OCI-M2 (cell line): ENCODE results near the gene LPO.

ENCODE experiments used
- DNase-seq: peaks from one replicate; lab custom pipeline; 2025; ENCODE audit not compliant: unreplicated experiment; lab: John Stamatoyannopoulos, UW

LPO gene

DNA sequence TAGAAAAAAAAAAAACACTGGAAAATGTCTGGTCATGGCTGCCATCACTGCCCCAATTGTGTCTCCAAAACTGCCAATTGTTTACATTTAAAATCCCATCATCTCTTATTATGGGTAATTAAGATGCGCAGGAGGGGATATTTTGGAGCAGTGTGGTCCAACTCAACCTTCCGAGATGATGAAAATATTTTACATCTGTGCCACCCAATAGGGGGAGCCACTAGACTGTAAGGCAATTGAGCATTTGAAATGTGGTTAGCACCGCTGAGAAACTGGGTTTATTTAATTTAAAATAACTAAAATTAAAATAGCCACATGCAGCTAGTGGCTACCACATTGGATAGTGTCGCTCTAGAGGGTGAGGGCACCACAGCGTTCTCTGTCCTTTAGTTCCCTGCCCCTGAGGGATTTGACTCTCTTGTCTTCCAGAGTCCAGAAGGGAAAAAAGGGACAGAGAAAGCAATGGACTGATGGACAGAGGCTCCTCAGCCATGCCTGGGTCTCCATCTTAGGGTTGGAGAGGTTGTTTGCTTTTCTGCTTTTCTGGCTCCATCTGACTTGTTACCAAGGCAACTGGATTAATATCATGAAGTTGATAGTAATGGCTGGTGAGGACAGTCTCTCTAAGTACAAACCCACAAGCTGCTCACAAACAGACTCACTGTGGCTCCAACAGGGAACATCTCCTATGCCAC is 38.9 kb downstream of the LPO start:
- DNase-seq: no peak

DNA sequence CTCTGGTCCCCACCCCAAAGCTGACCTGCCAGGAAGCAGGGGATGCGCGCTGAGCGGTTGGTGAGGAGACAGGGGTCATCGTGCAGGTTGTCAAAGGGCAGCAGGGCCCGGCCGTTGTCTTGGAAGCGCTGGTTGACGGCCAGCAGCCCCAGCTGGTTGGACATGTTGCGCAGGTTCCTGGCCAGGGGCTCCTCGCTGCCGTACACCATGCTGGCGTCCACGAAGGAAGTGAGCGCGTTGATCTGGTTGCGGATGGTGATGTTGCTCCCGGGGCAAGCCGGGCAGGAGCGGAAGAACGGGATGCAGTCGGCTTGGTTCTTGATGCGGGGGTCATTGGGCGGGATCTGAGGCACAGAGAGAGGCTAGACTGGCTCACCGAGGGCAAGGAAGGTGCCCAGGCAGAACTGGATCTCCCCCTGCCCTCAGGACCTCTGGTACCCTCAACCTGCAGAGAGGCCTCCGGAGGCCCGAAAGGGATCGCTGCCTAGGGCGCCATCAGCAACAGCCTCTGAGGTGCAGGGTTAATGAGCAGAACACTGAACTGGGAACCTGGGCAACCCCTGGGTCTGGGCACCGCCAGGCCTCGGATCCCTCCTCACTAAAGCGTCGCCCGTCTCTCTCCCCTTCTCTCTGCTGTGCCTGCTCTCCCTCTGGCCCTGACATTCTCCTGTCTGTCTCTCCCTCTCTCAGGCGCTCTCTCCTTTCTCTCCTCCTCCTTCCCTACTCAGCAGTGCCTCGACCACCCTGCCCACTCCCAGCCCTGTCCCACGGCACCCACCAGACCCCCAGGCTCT is 39.6 kb downstream of the LPO start:
- DNase-seq: no peak

DNA sequence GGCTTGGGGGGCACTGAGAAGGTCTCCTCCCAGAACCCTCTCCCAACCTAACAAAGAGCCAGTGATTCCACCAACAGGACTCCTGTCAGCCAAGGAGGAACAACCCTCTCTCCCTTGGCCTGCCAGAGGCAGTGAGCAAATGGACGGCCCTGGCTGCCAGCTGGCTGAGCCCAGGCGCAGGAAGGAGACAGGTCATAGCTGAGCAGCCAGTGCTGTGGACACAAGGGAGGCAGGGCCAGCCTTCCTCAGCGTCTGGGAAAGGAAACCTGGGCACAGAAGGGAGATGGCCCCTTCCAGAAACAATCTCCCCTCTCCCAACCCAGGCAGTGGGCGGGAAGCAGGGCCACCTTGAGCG is 40.3 kb downstream of the LPO start:
- DNase-seq: no peak

DNA sequence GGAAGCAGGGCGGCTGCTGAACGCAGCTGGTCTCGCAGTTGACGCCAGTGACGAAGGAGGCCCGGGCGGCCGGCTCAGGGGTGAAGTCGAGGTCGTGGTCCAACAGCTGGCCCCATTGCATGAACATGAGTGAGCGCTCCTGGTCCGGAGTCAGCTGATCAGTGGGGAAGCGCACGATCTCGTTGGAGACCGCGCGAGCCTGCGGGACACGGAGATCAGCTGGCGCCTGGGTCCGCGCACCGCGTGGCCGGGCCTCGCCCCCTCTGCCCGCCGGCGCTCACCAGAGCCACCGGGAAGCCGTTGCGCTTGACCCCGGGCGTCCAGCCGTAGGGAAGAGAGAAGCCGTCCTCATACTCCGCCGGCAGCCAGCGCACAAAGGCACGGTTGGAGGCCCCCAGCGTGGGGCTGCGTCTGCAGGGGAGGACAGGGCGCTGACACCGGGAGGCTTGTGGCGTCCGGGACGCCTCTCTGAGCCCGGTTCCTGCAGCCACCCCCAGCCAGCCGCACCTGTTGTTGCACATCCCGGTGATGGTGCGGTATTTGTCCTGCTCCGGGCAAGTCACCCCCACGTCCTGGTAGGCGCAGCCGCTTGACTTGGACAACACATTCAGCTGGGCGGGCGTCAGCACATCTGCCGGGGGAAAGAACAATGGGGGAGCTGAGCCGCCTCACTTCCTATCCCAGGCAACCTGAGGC is 40.8 kb downstream of the LPO start:
- DNase-seq: no peak

DNA sequence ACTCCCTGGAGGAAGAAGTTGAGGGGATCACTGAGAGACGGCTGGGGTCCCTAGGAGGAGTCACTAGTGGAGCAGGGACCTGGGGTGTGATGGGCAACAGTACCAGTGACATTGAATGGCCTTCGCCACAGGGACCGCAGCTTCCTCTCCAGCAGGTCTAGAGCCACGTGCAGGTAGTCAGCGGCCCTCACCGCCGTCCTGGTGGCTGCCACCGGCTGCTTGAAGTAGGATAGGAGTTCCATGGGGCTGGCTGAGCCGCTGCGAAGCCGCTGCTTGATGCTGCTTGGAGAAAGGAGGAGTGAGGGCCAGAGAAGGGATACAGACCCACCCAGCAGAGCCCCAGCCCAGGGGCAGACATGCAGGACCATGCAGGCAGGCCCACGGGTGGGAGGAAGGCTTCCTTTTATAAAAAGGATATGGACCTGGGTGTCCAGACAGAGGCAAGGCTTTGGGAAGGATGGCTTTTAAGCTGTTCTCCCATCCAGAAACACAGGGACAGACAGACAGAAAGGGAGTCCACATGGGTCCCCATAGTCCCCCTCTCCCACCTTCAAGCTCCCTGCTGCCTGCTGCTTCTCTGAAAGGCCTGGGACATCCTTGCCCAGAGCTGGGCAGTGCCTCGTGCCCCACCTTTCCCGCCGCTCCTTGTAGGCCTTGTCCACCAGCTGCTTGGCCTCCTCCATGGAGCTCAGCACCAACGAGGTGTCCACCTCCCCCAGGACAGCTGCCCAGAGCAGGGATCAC is 41.5 kb downstream of the LPO start:
- no peak for DNase-seq

DNA sequence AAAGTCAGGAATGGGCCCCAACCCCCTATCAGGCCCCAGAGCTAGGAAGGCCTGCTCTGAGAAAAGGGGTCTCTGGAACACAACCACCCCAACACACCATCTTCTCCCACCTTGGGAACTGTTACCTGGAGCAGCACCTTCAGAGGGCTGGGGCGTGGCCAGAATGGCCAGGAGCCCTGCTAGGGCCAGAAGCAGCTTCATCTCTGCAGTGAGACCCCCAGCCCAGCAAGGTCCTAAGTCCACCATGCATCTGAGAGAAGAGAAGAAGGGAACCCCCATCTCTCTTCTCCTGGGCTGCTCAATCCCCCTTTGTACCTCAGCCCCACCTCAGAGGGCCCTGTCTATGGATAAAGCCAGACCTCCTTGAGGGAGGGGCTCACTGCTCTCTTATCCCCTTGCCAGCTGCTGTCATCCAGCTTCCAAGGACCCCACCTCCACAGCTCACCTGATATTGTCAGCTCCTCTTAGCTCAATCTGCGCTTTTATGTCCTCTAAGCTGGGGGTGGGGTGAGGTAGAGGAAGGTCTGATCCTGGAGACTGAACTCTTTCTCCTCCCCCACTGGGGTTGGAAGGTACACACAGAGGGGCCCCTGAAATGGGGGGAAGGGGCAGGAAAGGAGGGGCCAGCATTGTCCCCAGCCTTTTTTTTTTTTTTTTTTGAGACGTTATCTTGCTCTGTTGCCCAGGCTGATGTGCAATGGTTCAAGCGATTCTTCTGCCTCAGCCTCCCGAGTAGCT is 42.3 kb downstream of the LPO start, which contains the start of gene MPO:
Gene MPO, minus strand, starts transcription at position 456 of the 738 bp plus-strand sequence. Its CDS starts 177 bp downstream, at position 279.
- no peak for DNase-seq

DNA sequence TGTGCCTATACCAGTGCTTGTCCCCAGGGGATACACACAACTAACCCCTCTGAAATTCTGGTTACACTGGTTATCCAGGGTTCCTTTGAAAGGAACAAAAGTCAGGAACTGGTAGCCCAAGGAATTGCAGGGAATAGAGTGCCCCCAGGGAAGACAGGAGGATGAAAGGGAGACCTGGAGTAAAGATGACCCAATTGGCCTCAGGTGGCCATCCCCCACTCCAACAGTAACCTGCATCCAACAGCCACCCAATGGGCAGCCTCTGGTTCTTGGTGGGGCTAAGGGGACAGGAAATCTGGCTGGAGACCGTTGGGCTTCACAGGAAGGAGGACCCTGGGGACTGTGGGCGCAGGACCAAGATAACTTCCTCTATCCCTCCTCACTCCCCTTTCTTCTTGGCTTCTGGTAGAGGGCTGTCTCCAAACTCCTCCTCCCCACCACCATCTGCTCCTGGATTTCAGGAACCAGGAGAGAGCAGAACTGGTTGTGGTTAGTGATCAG is 43.2 kb downstream of the LPO start:
- DNase-seq: no peak

DNA sequence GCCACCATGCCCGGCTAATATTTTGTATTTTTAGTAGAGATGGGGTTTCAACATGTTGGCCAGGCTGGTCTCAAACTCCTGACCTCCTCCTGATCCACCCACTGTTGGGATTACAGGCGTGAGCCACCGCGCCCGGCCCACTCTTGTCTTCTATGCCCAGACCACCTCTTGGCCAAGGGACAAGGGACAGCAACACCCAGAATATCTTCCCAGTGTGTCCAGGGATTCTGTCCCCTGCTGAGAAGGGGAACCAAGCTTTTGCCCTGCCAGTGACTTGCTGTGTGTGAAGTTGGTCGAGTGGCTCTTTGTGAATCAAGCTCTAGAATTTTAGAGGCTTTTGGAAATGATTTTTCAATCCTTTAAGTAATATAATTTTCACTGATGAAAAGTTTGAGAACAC is 44.1 kb downstream of the LPO start:
- no peak for DNase-seq

DNA sequence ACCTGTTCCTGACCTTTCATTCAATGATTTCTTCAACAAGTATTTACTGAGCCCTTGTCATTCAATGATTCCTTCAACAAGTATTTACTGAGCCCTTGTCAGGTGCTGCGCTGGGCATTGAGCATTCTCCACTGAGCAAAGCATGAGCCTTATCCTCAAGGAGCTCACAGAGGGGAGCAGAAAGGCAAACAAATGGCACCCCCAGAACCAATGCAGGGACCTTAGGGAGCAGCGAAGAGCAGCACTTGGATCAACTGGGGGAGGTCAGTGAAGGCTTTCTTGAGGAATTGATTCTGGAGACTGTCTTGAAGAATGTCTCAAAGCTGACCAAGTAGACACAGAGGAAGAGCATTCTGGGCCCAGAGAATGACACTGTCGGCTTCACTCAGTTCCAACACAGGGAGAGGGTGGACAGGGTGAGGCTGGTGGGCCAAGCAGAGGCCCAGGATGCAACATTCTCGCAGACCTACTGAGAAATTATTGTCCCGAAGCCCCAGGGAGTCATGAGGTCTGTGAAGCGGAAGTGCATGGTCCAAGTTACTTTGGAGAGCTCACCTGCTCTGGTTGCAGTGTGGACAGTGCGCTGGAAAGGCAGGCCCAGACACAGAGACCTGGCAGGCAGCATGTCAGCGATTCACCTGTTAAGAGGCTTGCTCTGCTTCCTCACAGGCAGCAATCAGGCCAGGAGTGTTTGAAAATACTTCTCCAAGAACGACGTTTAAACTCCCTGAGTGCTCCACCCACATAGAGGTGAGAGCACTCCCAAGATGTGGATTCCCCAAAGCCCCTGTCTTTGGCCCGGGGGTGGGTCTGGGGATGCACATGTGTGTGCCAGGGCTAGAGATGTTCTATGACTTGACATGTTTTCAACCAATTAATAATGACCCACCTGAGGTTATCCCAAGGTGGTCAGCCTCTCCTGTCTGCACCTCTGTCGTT is 45.6 kb downstream of the LPO start:
- DNase-seq: no peak

DNA sequence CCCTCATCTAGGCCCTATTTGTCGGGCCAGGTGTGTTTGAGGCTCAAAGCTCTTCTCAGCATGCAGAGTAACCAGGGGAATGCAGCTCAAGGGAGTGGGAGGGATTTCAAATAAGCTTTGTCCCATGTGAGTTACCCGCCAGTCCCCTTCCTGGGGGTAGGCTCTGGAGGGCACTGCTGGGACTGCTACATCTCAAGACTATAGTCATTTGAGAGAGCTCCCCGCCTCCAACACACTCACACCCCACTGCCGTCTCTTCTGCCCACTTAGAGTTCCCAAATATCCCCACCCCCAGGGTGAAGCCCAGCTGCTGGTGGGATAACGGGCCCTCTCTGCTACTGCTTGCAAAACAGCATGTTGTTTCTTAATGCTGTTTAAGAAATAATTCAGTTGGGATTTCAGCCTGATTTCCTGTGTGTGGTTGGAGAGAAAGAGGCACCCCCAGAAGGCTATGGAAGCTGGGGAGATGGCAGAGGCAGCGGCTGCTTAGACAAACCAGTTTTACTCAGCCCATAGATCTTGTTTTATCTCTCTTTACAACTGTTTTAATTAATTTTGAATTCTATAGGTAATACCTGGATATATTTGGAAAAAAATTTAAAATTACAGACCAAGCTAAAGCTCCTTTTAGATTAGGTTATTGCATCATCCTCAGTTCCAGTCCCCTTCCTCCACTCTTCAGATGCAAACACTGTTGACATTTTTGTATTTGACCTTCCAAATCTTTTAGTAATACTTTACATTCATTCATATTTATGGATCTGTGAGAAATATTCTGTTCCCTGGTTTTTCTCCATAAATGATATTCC is 46.4 kb downstream of the LPO start:
- no peak for DNase-seq

DNA sequence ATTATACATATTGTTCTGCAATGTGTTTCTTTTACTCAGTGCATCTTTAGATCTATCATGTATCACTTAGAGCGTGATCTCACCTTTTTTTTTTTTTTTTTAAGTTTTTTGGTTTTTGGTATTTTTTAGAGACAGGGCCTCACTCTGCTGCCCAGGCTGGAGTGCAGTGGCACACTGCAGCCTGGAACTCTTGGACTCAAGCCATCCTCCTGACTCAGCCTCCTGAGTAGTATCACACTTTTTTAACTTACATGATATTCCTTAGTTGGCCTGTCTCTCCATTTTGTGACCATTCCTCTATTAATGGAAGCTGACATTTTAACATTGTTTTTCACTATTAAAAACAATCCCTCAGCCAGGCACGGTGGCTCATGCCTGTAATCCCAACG is 47.0 kb downstream of the LPO start:
- no peak for DNase-seq

DNA sequence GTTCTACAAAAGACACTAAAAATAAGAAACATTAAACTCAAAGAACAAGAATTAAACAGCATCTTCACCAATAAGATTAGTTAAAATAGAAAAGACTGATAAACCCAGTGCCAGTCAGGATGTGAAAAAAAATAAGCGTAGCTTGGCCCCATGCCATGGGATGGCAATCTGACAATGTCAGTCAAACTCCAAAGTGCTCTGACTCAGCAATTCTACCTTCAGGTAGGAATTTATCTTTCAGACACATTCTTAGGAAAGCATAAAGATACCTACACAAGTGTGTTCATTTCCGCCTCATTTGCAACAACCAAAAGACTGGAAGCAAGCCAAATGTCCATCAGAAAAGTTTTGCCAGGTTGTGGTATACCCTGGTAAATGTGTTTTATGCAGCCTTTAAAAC is 51.5 kb downstream of the LPO start:
- no peak for DNase-seq

DNA sequence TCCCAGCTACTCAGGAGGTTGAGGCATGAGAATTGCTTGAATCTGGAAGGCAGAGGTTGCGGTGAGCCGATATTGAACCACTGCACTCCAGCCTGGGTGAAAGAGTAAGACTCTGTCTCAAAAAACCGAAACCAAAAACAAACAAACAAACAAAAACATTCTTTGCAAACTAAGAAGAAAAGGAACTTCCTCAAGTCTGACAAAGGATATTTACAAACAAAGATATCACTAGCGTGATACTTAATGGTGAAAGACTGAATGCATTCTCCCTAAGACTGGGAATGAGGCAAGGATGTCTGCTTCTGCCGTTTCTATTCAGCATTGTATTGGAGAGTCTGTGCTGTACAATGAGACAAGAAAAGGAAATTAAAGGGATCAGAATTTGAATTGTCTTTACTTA is 52.9 kb downstream of the LPO start:
- DNase-seq: no peak

DNA sequence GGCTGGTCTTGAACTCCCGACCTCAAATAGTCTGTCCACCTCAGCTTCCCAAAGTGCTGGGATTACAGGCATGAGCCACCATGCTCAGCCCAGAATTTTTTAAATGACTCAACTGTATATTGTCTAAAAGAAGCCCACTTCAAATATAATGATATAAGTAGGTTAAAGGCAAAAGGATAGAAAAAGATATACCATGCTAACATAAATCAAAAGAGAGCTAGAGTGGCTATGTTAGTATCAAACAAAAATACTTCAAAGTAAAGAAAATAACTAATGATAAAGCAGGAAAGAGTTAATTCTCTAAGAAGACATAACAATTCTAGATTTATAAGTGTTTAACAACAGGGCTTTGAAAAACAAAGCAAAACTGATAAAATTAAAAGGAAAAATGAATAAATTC is 55.6 kb downstream of the LPO start:
- no peak for DNase-seq

DNA sequence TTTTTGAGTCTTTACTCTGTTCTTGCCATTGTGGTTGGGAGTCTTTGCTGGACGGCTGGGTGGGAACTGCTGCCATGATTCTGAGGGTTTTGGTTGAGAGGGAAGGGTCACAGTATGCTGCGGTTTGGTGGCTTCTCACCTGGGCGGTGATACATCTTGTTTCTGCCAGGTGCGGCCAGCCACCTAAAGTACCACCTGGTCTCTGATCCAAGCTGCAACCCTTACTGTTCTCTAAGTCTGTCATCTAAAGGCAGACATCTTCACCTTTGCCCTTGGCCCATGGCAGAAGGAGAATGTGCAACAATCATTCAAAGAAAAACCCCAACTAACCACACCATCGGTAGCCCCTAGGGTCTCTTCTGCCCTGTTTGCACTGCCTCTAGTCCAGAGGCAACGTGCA is 62.0 kb downstream of the LPO start:
- DNase-seq: no peak

DNA sequence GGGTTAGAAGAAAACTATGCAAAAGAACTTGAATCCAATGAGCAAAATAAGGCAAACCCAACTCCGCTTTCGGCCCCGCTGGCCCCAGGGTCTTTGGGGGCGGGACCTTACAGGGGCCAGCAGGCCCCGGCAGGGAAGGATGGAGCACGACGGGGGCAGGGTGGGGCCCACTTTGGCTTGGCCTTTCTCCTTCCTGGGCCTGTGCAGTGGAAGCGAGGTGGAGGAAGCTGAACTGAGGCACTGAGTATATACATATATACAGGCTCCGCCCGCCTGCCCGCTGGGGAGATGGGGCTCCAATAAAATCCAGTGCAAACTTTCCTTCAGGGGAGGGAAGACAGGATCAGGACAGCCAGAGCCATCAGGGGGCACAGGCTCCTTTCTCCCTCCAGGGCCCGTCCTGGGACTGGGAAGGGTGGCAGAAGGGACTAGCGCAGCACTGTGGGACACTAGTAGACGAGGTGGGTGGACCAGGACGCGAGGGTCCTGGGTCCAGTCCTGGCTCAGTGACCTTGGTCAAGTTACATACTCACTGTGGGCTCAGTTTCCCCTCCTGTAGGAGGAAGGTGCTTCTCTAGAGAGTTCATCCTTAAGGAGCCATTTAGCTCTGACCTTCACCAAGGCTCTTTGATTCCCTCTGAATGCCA is 63.2 kb downstream of the LPO start:
- no peak for DNase-seq

DNA sequence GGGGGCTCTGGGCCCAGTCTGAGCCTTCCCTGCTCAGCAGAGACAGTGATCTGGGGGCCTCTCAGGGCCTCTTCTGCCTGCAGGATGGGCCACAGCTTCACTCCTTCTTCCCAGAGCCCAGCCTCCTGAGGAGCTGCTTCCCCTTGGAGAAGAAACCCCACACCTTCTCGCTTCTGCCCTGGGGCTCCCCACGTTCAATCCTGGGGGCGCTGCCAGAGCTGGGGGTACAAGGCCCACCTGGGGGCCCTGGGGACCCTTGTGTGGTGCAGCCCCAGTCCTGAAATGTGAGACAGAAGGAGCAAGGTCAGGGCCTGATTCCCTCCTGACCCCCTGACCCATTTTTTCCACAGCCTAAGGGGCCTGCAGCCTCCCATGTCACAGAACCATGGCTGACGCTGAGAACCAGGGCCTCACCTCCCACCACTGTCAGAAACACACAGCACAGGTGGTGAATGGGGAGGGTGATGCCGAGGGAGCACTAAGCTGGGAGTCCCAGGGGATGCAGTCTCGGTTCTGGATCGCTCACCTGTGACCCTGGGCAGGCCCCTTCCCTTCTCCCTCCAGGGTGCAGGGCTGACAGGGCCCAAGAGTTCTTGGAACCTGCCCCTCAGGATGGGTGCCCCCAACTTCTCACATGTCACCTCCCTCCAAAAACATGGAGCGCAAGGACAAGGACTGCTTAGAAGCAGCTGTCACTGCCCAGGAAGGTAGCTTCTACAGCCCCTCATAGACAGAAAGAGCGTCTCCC is 64.0 kb downstream of the LPO start:
- no peak for DNase-seq
